Nephron (organoid): ENCODE data around the gene ADGRG1.

ENCODE experiments used
- H3K27ac Mint-ChIP-seq, 3 experiments: 2 replicates each; pipeline ENCODE4 v1.8.0; 2020; ENCODE audit warnings: mixed read lengths in 3 of 3, mild to moderate bottlenecking in 2 of 3, moderate library complexity in 1 of 3
- H3K27me3 Mint-ChIP-seq: 2 replicates; pipeline ENCODE4 v1.8.0; 2021; ENCODE audit warnings: low read depth, mild to moderate bottlenecking, moderate library complexity, mixed read lengths
- H3K36me3 Mint-ChIP-seq: 2 replicates; pipeline ENCODE4 v1.8.0; 2020; ENCODE audit warnings: low read depth, mixed read lengths
- H3K4me1 Mint-ChIP-seq: 2 replicates; pipeline ENCODE4 v1.8.0; 2020; ENCODE audit warnings: mixed read lengths
- H3K4me3 Mint-ChIP-seq, 3 experiments: 2 replicates each; pipeline ENCODE4 v1.8.0; 2020; ENCODE audit warnings: mild to moderate bottlenecking in 3 of 3, mixed read lengths in 3 of 3, moderate library complexity in 2 of 3
- H3K9me3 Mint-ChIP-seq: 2 replicates; pipeline ENCODE4 v1.8.0; 2020; ENCODE audit warnings: mixed read lengths
- CTCF ChIP-seq, 3 experiments: fragments of 200-600 bp; sonication (generic); IDR thresholded peaks; one replicate each; pipeline ENCODE4 v1.5.0; 2021; ENCODE audit warnings: antibody characterized with exemption in 3 of 3; ENCODE audit not compliant: unreplicated experiment in 3 of 3

The ADGRG1 gene

DNA sequence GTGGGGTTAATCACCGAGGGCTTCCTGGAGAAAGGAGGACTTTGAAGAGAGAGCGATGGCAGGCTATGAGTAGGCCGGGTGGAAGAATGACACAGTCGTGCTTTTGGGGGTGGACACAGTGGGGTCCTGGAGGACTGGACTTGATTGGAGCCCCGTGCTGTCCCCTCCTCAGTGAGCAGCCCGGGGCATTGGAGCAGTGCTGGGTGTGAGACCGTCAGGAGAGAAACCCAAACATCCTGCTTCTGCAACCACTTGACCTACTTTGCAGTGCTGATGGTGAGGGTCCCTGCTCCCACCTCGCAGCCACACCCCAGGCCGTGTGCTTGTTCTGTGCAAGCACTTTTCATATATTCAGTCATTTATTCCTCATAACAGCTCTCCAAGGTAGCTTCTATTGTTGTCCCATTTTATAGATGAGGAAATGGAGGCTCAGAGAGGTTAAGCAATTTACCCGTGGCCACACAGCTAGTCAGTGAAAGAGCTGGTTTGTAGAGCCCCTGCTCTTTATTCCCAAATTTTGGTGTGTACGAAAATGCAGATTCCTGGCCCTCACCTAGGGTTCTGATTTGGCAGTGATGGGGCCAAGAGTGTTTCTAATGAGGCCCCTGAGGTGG, 28.0 kb downstream of the ADGRG1 start:
- Mint-ChIP-seq H3K27me3 (peaks cover 3% of the 10 kb centered on the region), H3K36me3 (no peaks in the 10 kb centered on the region), H3K9me3 (no peaks in the 10 kb centered on the region), H3K4me1 (no peaks in the 10 kb centered on the region), H3K27ac (no peak overlapping the region), H3K4me3 (no peak overlapping the region)
- TF ChIP-seq CTCF (IDR thresholded peaks at IDR 0.05; ENCODE audit: unreplicated experiment in 3 of 3) = no peak

GRCh38 chr16:57657228-57657627, 28.8 kb downstream of the ADGRG1 start:
- H3K4me1 Mint-ChIP-seq = no peaks in the 10 kb centered on the region
- H3K9me3 Mint-ChIP-seq = no peaks in the 10 kb centered on the region
- H3K27me3 Mint-ChIP-seq = peaks cover 5% of the 10 kb centered on the region
- TF ChIP-seq CTCF (IDR thresholded peaks at IDR 0.05; ENCODE audit: unreplicated experiment in 3 of 3) = no peak
- H3K27ac Mint-ChIP-seq = no peak overlapping the region
- H3K4me3 Mint-ChIP-seq = no peak overlapping the region
- peaks cover 3% of the 10 kb centered on the region for H3K36me3 Mint-ChIP-seq

DNA sequence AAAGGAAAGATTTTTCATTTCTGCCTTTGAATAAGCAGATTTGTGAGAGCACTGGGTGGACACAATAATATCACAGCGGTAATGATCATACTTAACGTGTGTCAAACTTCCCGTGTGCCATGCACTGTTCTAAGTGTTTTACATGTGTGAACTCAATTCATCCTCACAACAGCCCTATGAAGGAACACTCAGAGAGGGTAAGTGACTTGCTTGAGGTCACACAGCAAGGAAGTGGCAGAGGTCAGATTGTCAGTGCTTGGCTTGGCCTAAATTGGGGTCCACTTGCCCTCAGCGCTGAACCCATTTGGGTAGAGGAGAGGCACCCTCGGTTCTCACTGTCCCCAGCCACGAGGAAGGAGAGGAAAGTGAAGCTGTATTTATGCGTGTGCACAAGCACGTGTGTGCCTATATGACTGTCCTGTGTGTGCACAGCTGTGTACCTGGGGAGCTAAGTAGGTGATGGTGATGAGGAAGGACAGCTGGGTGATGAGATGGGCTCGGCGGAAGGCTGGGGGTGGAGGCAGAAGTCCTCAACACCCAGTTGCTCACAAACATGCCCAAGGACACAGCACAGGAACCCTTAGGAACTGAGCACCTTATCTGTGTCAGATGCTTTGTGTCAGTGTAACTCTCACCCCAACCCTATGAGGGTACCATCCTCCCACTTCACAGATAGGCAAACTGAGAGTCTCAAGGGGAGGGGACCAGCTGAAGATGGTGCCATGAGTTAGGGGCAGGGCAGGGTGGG, 29.9 kb downstream of the ADGRG1 start:
- Mint-ChIP-seq H3K36me3 (peaks cover 3% of the 10 kb centered on the region), H3K4me1 (no peaks in the 10 kb centered on the region), H3K27me3 (peaks cover 8% of the 10 kb centered on the region), H3K4me3 (no peak overlapping the region), H3K9me3 (no peaks in the 10 kb centered on the region), H3K27ac (no peak overlapping the region)
- TF ChIP-seq CTCF (IDR thresholded peaks at IDR 0.05; ENCODE audit: unreplicated experiment in 3 of 3) = no peak

- H3K36me3 Mint-ChIP-seq = peaks cover 3% of the 10 kb centered on the region
- H3K9me3 Mint-ChIP-seq = no peaks in the 10 kb centered on the region
- H3K4me1 Mint-ChIP-seq = no peaks in the 10 kb centered on the region
- no peak overlapping the region for H3K27ac Mint-ChIP-seq
- TF ChIP-seq CTCF (IDR thresholded peaks at IDR 0.05; ENCODE audit: unreplicated experiment in 3 of 3) = no peak
- no peak overlapping the region for H3K4me3 Mint-ChIP-seq
- H3K27me3 Mint-ChIP-seq = peaks cover 8% of the 10 kb centered on the region
These were observed 30.6 kb downstream of the ADGRG1 start for GRCh38 chr16:57658878-57659674.

DNA sequence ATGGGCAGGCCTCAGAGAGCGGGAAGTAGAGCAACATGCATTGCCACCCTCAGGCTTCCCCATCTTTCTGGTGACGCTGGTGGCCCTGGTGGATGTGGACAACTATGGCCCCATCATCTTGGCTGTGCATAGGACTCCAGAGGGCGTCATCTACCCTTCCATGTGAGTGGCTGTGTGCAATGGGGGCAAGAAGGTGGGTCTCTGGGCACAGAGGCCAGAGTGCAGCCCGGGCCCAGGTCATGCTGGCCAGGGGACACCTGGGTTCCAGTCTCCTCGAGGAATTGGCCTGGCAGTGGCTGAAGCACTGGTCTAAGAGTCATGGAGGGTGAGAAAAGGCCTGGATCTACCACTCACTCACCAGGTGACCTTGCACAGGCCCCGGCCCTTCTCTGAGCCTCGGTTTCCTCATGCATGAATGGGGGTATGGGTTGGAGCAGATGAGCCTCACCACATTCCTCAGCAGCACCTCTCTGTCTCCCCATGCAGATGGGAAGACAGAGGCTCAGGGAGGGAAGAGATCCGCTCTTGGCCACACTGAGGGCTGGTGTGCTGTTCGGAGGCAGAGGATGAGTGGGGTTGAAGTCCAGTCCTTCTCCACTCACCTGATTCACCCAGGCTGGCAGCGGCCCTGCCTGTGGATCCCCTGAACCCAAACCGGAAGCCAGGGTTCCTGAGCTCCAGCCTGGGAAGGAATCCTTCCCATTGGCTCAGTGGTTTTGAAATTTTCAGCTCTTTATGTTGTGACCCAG, 32.5 kb downstream of the ADGRG1 start:
- Mint-ChIP-seq H3K4me3 (no peak overlapping the region), H3K27ac (no peak overlapping the region), H3K36me3 (peaks cover 3% of the 10 kb centered on the region), H3K4me1 (no peaks in the 10 kb centered on the region), H3K27me3 (peaks cover 5% of the 10 kb centered on the region), H3K9me3 (no peaks in the 10 kb centered on the region)
- no peak for TF ChIP-seq CTCF (IDR thresholded peaks at IDR 0.05; ENCODE audit: unreplicated experiment in 3 of 3)
